GM03348 (cell line): Measurements from ENCODE around the gene IFNA7.
"Not testable (repeated sequence)": the region's sequence is repeated elsewhere in the genome, so short reads cannot be mapped to it uniquely, and the experiment has no call there.

Source experiments
- DNase-seq: peaks from one replicate; pipeline ENCODE4 v3.0.0; 2012; ENCODE audit warnings: low spot score

IFNA7 gene

GRCh38 chr9:21174671-21175070 is 27.3 kb downstream of the IFNA7 start:
- no peak for DNase-seq

GRCh38 chr9:21172156-21172555 is 29.8 kb downstream of the IFNA7 start:
- no peak for DNase-seq

- DNase-seq = no peak
Observed at GRCh38 chr9:21171351-21171750, 30.7 kb downstream of the IFNA7 start.

- DNase-seq = not testable (repeated sequence)
Observed at GRCh38 chr9:21166560-21166959, 35.4 kb downstream of the IFNA7 start, which contains the start of gene IFNA21. IFNA21 (minus strand) TSS chr9:21166660; CDS start chr9:21166612, 48 bp downstream.

- DNase-seq = no peak
Observed at GRCh38 chr9:21165516-21165915, 36.5 kb downstream of the IFNA7 start.

GRCh38 chr9:21160178-21160577 is 41.8 kb downstream of the IFNA7 start:
- DNase-seq = no peak

GRCh38 chr9:21155501-21155900 is 46.5 kb downstream of the IFNA7 start:
- no peak for DNase-seq

- DNase-seq = peak; percentile 4
Observed at GRCh38 chr9:21154018-21154608, 47.9 kb downstream of the IFNA7 start.

GRCh38 chr9:21153336-21154017 is 48.5 kb downstream of the IFNA7 start:
- no peak for DNase-seq
